Measurements from ENCODE around the gene STRADB. TPM values are rescaled to one million over a fixed set of nuclear protein-coding genes. Genes with fewer than 3 reads are reported as not detected.
A peak's percentile ranks its signal among the peaks of the same experiment; 100 is the strongest.

The STRADB gene, protein sequence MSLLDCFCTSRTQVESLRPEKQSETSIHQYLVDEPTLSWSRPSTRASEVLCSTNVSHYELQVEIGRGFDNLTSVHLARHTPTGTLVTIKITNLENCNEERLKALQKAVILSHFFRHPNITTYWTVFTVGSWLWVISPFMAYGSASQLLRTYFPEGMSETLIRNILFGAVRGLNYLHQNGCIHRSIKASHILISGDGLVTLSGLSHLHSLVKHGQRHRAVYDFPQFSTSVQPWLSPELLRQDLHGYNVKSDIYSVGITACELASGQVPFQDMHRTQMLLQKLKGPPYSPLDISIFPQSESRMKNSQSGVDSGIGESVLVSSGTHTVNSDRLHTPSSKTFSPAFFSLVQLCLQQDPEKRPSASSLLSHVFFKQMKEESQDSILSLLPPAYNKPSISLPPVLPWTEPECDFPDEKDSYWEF
- 31.5 and 32.5 TPM in 2 replicates for total RNA-seq (2012; rRNA removed)
- polyA plus RNA-seq (2012; rRNA removed) = 11.4 and 14.9 TPM in 2 replicates
- 6.5 and 8.2 TPM in 2 replicates for polyA plus RNA-seq (2012; cell fraction: cytosol; rRNA removed)
- 8.4 and 22.6 TPM in 2 replicates for polyA plus RNA-seq (2012; cell fraction: nucleus; rRNA removed; ENCODE audit: low replicate concordance)
- Bru-seq, nascent RNA = percentile 59 among the genes with signal in this experiment
- percentile 65 among the genes with signal in this experiment for BruChase-seq, experiment 1, labeled RNA remaining after a 6-hour chase
- percentile 62 among the genes with signal in this experiment for BruChase-seq, experiment 2, labeled RNA remaining after a 2-hour chase
- long read RNA-seq, transcript STRADB-201 (12 exons, 2,293 nt) = major isoform, 76 of 100 reads
- long read RNA-seq, partial matches to known transcripts = 6 of 100 reads
- long read RNA-seq, other reads (novel, unspliced or antisense) = 18 of 100 reads

DNA sequence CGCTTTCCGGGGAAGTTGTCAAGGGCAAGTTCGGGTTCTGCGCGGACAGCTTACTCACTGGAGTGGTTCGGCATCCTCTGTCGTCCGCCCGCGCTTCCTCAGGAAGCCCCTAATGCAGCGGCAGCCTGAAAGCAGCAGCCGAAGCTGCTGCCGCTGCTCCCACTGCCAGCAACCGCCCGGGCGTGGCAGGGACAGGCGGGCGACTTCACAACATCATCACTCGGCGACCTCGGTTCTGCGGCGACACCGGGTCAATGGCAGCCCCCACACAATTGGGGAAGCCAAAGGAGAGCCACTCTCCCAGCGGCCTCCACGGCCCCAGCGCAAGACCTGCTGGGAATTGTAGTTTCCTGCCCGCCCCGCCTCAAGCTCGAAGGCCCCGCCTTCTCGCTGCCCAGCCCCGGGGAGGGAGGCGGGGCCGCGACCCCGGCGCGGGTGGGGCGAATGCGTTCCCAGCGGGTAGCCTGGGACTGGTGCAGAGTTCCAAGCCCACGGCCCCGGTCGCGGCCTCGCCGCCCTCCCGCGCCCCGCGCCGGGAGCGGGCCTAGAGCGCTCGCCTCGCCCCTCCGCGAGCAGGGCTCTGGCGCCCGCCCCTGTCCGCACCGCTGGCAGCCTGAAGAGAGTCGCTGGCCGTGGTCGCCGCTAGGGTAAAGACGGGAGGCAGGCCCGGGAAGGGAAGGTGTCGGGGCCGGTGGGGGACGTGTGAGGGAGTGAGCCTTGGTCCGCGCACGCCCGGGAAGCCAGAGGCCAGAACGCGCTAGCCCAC lies at the start of gene STRADB, which contains the start of gene TRAK2:
TSS of gene STRADB (plus strand) at position 449 of the 766 bp plus-strand sequence. CDS start 3,101 bp downstream, outside the sequence.
TSS of gene TRAK2 (minus strand) at position 167 of the 766 bp plus-strand sequence. CDS start 30,951 bp downstream, outside the sequence.
- Histone ChIP-seq H3K4ac (ENCODE audit: low read depth, low read length) (peak within 1 kb of the TSS; percentile 64), H2AK5ac (ENCODE audit: low read depth, low read length) (peak within 1 kb of the TSS; percentile 18; the same call in 1 of the 2 replicates), H4K91ac (ENCODE audit: insufficient read depth, low read depth, low read length) (peak within 1 kb of the TSS; percentile 84), H3K9me3 (ENCODE audit: control insufficient read depth, insufficient read depth, low read length) (no peaks in the 10 kb centered on the region), H3K23ac (ENCODE audit: low read depth, low read length) (peak within 1 kb of the TSS; percentile 70), H2AK9ac (replicated peaks; ENCODE audit: low read depth, low read length, poor library complexity) (peak within 1 kb of the TSS; percentile 38), H3K27me3 (ENCODE audit: control insufficient read depth, insufficient read depth, low read length) (no peaks in the 10 kb centered on the region), H3K27ac (ENCODE audit: insufficient read depth, low read length) (peak within 1 kb of the TSS; percentile 80), H2BK15ac (ENCODE audit: low read depth, low read length) (peak within 1 kb of the TSS; percentile 2; the same call in 1 of the 3 replicates), H3K9ac (ENCODE audit: low read depth, low read length) (peak within 1 kb of the TSS; percentile 73), H2AFZ (replicated peaks; ENCODE audit: low read length, poor library complexity) (peak within 1 kb of the TSS; percentile 98), H4K20me1 (ENCODE audit: insufficient read depth, low read length) (0 out of 2 replicates have a peak, but pooled peaks cover 3% of the 10 kb centered on the region), H3K9me1 (ENCODE audit: insufficient read depth, low read length) (no peaks in the 10 kb centered on the region), H3K4me1 (ENCODE audit: control insufficient read depth, insufficient read depth, low read length) (peaks cover 2% of the 10 kb centered on the region; the same call in 1 of the 2 replicates), H2BK20ac (ENCODE audit: low read depth, low read length) (no peak within 1 kb of the TSS), H3K18ac (ENCODE audit: low read depth, low read length) (peak within 1 kb of the TSS; percentile 20), H4K5ac (ENCODE audit: low read depth, low read length) (peak within 1 kb of the TSS; percentile 61), H3K14ac (replicated peaks; ENCODE audit: low read depth, low read length) (peak within 1 kb of the TSS; percentile 85), H2BK5ac (ENCODE audit: low read depth, low read length, poor library complexity, severe bottlenecking) (peak within 1 kb of the TSS; percentile 70), H3K36me3 (ENCODE audit: control insufficient read depth, insufficient read depth, low read length) (no peaks in the 10 kb centered on the region), H2BK120ac (ENCODE audit: low read depth, low read length) (peak within 1 kb of the TSS; percentile 62; the same call in 1 of the 2 replicates), H3K4me2 (ENCODE audit: low read depth, low read length) (peak within 1 kb of the TSS; percentile 94), H3K56ac (ENCODE audit: extremely low read depth, insufficient read depth, low read length) (peak within 1 kb of the TSS; percentile 75), H3K79me1 (ENCODE audit: low read depth in 1 of 2, low read length in 2 of 2) (peaks cover 27 to 53% of the 10 kb centered on the region in 2 experiments), H3K4me3 (ENCODE audit: insufficient read depth, low read depth, low read length) (peak within 1 kb of the TSS; percentile 82), H4K8ac (ENCODE audit: low read depth in 2 of 2, low read length in 2 of 2) (peak within 1 kb of the TSS; percentile 45 to 92)
- ATAC-seq (ENCODE audit: low read depth) (peak; percentile 97), DNase-seq (peak; percentile 92)
- TF ChIP-seq, protein P1, sequence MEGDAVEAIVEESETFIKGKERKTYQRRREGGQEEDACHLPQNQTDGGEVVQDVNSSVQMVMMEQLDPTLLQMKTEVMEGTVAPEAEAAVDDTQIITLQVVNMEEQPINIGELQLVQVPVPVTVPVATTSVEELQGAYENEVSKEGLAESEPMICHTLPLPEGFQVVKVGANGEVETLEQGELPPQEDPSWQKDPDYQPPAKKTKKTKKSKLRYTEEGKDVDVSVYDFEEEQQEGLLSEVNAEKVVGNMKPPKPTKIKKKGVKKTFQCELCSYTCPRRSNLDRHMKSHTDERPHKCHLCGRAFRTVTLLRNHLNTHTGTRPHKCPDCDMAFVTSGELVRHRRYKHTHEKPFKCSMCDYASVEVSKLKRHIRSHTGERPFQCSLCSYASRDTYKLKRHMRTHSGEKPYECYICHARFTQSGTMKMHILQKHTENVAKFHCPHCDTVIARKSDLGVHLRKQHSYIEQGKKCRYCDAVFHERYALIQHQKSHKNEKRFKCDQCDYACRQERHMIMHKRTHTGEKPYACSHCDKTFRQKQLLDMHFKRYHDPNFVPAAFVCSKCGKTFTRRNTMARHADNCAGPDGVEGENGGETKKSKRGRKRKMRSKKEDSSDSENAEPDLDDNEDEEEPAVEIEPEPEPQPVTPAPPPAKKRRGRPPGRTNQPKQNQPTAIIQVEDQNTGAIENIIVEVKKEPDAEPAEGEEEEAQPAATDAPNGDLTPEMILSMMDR (conservative IDR thresholded peaks at IDR 0.05; ENCODE audit: low read depth, low read length) = peak; percentile 30; the same call in 1 of the 2 replicates
- TF ChIP-seq MAZ (IDR thresholded peaks at IDR 0.05; ENCODE audit: borderline replicate concordance, low read depth, low read length) (peak; percentile 80; the same call in 1 of the 2 replicates), MXI1 (IDR thresholded peaks at IDR 0.05; ENCODE audit: borderline replicate concordance, low read depth, low read length) (peak; percentile 78), POLR2A (IDR thresholded peaks at IDR 0.05; ENCODE audit: low read depth, low read length) (peak; percentile 70; the same call in 1 of the 2 replicates), MAFK (IDR thresholded peaks at IDR 0.05; ENCODE audit: low read depth, low read length) (no peak)
- BruUV-seq (replicated peaks) = no TSS peak
- CTCF ChIA-PET = interaction anchor here (1.5 kb wide), 1 partner anchor 219 kb away, joined by 5 read pairs; no protein-coding TSS in a partner anchor
- intact Hi-C loops (cut with micrococcal nuclease) (loop anchor here (1.0 to 5.0 kb wide), 3 partner anchors 168 to 246 kb away; partner anchors contain the start of gene MPP4), in situ Hi-C loops (cut with MboI; ENCODE audit: low sequenced_read_pairs) (no loop called here), dilution Hi-C loops (cut with HindIII; ENCODE audit: low sequenced_read_pairs, unreplicated experiment) (no loop called here)
- POLR2A ChIA-PET (ENCODE audit: unreplicated experiment) = interaction anchor here (0.6 to 1.1 kb wide), 5 partner anchors 11 to 1369 kb away, joined by 3 to 23 read pairs (median 6); no protein-coding TSS in a partner anchor
- WGBS, 2 experiments (ENCODE audit: extremely low coverage in 2 of 2, insufficient read length in 1 of 2) = 0% methylated on average over 28 of the region's 78 CpGs; no CpG with 5 or more reads in 1 of the 2 experiments
